HG03280 (cell line): ENCODE results near the gene LAIR2.

Experiments used
- ATAC-seq: cut with Tn5 transposase; IDR thresholded peaks from one replicate; pipeline ENCODE4 v1.9.1; 2021; ENCODE audit warnings: mild to moderate bottlenecking, moderate library complexity; ENCODE audit not compliant: unreplicated experiment

LAIR2 gene, protein sequence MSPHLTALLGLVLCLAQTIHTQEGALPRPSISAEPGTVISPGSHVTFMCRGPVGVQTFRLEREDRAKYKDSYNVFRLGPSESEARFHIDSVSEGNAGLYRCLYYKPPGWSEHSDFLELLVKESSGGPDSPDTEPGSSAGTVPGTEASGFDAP

GRCh38 chr19:54502518-54503048, at the start of gene LAIR2:
Gene LAIR2 (plus strand): TSS chr19:54502831. CDS start chr19:54502919, 88 bp downstream.
- no peak for ATAC-seq

- ATAC-seq, result no peak
Observed at GRCh38 chr19:54453921-54454780, 48.5 kb upstream of the LAIR2 start.

- ATAC-seq, result no peak
Observed at GRCh38 chr19:54454781-54455675, 47.6 kb upstream of the LAIR2 start.

DNA sequence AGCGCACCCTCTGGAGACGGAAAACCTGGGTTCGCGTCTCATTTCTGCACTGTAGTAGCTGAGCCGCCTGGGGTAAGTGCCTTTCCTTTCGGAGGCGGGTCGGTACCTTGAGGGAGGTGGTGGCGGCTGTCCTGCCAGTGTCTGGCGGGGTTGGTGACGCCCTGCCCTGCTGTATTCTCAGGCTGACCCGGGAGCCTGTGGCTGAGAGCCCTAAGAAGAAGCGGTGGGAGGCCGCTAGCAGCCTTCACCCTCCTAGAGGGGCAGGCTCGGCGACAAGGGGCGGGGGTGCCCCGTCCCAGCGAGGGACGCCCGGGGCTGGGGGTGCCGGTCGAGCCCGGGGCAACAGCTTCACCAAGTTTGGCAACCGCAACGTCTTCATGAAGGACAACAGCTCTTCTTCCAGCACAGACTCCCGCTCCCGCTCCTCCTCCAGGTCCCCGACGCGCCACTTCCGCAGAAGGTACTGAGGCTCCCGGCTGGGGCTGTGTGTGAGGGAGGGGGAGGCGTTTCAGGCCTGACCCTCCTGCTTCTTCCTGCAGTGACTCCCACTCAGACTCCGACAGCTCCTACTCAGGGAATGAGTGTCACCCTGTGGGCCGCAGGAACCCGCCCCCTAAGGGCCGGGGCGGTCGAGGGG, 46.7 kb upstream of the LAIR2 start:
- ATAC-seq, result no peak

DNA sequence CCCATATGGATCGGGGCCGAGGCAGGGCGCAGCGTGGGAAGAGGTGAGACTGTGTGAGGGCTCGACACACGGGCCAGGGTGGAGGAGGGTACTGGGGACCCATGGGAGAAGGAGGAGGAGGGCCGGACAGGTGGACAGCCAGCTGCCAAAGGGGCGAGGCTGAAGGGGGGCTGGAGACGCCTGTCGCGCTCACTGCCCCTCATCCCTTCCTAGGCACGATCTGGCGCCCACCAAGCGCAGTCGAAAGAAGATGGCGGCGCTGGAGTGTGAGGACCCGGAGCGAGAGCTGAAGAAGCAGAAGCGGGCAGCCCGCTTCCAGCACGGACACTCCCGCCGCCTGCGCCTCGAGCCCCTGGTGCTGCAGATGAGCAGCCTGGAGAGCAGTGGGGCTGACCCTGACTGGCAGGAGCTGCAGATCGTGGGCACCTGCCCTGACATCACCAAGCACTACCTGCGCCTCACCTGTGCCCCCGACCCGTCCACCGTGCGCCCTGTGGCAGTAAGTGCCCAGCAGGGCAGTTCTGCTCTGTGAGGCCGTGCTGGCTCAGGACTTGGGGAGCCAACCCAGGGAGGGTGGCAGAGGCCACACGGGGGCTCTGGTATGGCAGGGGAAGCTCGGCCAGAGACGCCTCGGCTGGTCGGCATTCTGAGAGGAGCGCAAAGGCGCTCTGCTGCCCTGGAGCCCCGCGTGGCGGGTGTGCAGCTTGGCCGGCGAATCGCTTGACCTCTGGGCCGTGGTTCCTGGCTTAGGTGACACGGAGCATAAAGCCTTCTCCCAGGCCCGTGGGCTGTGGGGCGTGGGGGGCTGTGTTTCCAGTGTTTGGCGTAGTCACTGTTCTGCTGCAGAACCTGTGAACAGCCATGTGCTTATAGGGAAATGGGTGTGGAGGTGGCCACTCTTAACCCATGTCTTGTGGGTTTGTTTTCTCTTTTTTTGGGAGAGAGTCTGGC, 45.9 kb upstream of the LAIR2 start:
- ATAC-seq, result no peak

- ATAC-seq, result no peak
Observed at GRCh38 chr19:54457773-54458647, 44.6 kb upstream of the LAIR2 start.

GRCh38 chr19:54458648-54459281, 43.9 kb upstream of the LAIR2 start:
- no peak for ATAC-seq

DNA sequence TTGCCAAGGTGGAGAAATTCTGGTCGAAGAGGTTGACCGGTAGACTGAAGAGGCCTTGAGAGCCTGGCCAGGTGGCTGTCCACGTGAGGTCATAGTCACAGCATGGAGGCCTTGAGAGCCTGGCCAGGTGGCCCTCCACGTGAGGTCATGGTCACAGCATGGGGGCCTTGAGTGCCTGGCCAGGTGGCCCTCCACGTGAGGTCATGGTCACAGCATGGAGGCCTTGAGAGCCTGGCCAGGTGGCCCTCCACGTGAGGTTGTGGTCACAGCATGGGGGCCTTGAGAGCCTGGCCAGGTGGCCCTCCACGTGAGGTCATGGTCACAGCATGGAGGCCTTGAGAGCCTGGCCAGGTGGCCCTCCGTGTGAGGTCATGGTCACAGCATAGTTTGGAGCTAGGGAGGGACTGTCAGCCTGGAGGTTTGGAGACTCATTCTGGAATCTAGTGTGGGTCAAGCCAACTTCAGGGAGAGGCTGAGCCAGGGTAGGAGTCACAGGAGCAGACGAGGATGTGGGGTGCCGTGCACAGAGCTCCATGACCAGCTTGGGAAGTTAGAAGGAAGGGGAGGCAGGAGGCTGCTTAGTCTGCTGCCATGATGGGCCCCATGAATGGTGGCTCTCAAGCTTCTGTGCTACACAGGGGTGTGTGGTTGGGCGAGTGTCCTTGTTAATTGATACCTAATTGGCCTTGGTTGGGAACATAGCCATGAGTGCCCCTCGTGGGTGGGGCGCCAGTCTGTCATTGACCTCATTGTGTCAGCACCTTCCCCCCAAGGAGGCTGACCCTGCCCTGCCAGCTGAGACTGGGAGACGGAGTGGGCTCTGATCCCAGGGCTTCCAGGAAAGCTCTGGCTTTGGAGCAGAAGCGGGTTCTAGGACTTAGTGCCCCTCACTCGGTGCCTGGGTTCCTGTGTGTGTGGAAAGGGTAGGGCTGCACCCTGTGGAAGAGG, 43.1 kb upstream of the LAIR2 start:
- no peak for ATAC-seq

GRCh38 chr19:54460230-54461005, 42.2 kb upstream of the LAIR2 start:
- no peak for ATAC-seq

- no peak for ATAC-seq
Observed at GRCh38 chr19:54461210-54461609, 41.4 kb upstream of the LAIR2 start.

DNA sequence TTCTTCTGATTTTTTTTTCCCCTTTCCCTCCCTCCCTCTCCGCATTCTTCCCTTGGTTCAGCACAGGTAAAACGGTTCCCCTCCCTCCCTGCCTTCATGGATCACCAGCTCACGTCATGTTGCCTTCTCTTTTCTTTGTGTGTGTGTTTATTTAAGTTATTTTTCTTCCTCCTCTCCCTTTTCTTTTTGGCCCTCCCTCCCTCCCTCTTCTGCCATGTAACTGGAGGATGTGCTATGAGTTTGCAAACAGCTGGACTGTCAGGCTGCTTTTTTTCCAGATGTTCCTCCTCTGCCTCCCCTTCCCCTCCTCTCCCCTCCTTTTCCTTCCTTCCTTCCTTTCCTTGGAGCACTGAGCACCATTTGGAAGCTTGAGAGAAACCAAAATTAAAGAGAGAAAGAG, 41.0 kb upstream of the LAIR2 start:
- ATAC-seq, result no peak

DNA sequence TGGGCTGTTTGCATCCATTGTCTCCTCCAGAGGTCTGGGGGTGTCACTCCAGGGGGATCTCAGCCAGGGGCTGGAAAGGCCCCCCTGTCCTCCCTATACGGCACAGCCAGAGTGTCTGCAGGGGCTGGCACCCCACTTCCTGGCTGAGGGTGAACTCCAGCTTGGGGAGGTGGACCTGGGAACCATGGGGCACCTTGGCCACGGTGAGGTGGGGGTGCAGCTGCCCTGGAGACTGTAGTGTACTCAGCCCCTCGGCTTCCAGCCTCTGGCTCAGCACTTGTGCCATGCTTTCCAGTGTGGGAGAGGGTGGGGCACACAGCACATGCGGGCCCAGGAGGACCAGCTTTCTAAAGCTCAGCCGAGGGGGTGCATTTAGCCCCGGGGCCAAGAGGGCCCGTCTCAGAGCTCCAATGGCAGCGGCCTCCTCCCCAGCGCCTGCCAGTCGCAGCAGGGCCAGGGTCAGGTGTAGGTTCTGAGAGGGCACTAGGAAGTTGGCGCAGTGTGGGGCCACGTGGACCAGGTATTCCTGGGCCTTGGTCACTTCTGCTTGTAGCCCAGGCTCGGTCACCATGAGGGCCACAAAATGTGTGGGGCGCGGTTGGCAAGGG, 40.5 kb upstream of the LAIR2 start:
- no peak for ATAC-seq

DNA sequence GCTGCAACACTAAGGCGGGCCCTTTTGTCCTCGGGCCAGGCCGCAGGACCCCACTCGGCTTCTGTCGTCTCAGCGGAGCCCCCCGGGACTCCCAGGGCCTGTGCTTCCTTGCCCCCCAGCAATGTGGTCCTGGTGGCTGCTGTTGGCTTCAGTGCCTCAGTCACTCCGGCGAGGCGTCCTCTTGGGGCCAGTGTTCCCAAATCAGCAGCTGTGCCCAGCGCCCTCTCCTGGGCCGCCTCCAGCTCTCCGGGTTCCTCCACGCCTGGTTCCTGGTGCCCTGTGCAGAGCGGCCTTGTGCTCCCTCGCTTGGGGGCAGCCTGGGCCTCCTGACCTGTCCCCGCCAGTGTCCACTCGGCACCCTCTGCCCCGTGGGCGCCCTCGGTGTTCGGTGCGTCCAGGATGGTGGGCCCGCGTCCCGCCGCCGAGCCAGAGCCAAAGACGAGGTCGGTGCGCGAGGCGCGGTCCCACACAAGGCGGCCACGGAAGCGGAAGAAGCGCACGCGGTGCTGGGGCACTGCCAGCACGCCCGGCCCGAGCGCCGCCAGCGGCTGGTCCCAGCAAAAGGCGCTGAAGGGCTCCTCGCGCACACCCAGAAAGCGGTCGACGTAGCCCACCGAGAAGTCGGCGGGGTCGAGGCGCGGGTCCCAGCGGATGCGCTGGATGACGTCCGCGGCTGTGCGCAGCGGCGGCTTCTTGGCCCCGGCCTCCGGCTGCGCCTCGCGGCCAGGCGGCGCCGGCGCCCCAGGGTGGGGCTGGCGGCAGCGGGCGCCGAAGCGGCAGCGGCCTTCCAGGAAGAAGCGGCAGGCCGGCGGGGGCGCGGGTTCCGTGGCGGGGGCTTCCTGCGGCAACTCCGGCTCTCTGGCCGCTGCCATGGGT, 39.7 kb upstream of the LAIR2 start:
- ATAC-seq, result peak; percentile 16

DNA sequence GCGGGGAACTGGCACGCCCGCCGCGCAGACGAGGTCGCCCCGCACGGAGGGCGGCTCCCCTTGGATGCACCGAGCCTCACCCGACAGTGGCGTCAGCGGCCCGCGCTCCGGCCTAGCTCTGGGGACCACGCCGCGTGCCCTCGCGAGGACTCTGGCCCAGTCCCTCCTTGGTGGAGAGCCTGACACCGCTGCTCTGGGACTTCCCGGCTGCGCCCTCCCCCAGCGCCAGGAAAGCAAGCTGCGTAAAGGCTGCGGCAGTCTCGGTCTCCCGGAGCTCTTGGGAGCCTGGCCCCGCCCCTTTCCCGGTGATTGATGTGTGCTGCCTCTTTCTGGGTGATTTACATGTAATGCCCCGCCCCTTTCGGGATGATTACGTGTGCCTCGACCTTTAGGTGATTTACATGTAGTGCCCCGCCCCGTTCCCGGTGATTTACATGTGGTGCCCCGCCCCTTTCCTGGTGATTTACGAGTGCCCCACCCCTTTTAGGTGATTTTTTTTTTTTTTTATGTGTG, 39.0 kb upstream of the LAIR2 start, which contains the start of gene LENG9:
Gene LENG9 (minus strand): TSS at position 248 of the 513 bp plus-strand sequence. CDS start 252 bp downstream, outside the sequence.
- ATAC-seq, result peak; percentile 53
